HG03521 (cell line): ENCODE data around the gene DCAF7.

Source experiments
- ATAC-seq: cut with Tn5 transposase; IDR thresholded peaks from one replicate; pipeline ENCODE4 v1.9.1; 2021; ENCODE audit warnings: mild to moderate bottlenecking, moderate library complexity; ENCODE audit not compliant: unreplicated experiment

Gene DCAF7

DNA sequence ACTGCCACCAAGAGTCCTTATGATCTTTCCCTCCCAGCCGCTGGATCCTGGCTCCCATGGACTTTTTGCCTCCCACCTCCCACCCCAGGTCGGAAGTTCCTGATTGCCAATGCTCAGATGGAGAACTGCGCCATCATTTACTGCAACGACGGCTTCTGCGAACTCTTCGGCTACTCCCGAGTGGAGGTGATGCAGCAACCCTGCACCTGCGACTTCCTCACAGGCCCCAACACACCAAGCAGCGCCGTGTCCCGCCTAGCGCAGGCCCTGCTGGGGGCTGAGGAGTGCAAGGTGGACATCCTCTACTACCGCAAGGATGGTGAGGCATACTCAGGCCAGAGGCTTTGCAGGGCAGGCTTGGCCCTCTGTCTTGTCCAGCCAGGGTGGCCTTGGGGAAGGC, 26.2 kb upstream of the DCAF7 start:
- no peak for ATAC-seq

DNA sequence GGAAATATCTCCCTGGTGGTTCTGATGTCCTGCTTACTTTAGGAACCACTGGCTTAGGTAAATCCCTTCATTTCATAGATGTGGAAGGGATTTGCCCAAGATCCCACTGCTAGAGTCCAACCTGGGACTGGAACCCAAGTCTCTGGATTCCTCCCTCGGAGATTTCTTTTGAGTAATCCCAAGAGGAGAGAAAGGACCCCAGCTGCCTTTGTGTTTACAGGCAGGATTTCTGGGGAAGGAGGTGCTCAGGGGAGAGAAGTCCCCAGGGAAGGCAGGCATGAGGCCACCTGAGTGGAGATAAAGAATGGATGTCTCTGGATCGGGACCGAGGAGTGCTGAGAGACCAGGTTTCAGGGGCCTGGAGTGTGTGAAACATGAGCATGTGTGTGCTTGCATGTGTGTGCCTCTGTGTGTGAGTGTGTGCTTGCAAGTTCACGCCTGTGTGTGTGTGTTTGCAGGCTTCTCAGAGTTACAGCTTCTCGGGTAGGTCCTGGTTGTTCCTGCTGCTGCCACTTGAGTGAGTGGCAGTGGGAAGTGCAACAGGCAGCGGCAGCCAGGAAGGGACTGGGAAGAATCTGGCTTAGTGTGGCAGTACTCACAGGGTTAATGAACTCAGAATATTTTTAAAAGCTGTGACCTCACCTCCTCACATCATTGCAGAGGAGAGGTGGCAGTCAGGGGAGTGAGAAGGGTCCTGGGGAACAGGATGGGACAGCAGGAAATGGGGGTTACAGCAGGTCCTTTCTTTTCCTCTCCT, 24.9 kb upstream of the DCAF7 start:
- no peak for ATAC-seq

DNA sequence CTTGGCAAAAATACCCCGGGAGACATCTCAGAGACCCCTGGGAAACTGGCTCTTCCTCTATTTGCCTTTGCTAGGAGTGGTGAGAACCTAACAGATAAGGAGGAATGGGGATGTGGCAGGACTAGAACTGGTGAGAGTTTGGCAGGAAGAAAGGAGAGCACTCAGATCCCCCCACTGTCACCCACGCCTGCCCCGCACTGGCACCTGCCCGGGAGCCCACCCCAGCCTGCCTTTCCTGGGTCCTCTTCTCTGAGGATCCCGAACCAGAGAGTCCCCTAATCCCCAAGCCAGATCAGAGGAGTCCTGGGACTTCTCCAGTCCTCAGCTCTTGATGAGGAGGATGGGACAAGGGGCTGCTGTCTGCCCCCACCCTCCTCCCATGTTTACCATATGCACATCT, 23.4 kb upstream of the DCAF7 start:
- no peak for ATAC-seq

DNA sequence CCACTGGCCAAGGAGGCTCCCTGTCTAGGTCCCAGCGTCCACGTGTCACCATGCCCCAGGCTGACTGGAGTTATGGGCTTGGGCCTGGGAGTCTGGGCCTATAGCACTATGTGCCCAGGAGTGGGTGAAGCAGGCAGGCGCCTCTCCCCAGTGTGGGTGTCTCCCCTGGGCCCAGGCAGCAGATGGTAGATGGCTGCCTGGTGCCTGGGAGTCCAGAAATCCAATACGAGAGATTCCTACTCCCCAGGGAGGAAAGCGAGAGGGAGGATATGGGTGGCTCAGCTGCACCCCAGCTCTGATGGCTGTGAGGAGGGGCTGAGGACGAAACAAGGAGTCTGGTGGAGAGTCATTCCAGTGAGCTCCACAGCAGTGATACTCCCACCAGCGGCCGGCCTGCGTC, 22.1 kb upstream of the DCAF7 start:
- no peak for ATAC-seq

DNA sequence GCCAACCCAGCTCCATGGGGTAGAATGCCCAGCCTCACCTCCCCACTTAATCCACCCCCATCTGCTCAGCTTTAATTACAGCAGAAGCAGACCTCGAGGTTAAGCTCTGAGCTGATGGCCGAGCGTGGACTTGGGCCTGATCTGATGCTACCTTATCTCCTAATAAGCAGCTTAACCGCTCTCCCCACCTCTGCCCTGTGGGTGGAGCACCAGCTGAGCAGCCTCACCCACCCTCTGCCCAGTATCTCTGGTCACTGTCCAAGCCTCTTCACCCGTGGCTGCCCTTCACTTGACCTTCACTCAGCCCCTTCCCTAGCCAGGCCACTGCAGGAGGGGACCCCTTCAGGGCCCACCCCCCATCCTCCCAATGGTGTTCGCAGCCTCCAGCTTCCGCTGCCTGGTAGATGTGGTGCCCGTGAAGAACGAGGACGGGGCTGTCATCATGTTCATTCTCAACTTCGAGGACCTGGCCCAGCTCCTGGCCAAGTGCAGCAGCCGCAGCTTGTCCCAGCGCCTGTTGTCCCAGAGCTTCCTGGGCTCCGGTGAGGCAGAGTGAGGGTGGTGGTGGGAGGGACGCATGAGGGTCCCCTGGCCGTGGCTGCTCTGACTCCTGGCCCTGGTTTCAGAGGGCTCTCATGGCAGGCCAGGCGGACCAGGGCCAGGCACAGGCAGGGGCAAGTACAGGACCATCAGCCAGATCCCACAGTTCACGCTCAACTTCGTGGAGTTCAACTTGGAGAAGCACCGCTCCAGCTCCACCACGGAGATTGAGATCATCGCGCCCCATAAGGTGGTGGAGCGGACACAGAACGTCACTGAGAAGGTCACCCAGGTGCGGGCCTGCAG, 20.3 kb upstream of the DCAF7 start:
- ATAC-seq, result no peak

DNA sequence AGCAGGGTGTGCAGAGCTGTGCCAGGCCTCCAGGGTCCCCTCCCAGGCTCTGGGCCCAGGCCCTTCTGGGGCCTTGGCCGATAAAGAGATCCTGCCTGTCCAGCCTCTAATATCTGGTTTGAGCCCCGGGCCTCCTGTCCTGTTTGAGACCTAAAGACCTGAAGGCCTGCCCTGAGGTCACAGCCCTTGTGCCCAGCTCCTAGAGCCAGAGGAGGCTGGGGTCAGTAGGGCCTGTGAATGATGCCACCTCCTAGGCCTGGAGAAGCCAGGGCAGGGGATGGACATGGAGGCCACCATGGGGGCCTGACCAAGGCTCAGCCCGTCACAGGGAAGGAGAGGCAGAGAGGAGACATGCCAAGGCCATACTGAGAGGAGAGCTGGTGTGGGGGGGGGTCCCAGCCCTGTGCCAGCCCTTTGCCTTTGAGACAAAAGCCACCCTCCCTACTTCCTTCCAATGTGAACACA, 19.7 kb upstream of the DCAF7 start:
- no peak for ATAC-seq

DNA sequence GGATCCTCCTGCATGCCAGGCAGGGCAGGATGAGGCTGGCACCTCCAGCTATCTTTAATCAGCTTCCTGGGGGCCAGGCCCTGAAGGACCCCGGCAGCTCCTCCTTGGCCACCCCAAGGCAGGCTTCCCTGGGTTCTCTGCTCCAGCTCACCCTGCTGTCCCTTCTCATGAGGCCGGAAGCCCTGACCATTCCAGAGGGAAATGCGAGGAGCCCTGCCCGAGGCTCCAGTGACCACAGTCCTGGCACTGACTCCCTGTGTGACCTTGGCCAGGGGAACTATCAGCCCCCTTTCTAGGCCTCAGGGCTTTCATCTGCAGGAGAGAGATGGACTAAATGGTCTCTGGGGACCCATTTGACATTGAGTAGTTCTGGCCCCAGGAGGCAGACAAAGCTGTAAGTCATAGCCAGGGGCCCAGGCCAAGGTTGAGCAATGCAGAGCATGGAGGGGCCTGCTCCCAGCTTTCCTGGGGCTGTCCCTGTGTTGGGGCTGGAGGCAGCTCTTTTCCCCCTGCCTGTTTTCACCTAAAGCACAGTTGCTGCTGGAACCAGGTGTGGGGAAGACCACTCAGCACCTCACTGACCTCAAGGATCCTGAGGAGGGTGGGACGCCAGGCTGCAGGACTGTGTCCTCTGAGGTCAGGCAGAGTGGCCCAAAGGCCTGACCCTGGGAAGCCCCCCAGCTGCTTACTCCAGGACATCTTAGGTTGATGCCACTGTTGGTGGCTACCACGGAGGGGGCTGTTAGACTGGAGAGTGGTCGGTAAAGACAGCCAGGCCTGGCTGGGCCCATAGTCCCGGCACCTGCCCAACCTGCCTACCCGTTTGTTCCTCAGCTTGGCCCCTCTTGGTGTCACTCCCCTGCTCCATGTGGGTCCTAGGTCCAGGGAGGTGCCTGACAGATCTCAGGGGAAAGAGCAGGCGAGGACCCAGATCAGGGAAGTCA, 19.0 kb upstream of the DCAF7 start:
- ATAC-seq, result no peak

DNA sequence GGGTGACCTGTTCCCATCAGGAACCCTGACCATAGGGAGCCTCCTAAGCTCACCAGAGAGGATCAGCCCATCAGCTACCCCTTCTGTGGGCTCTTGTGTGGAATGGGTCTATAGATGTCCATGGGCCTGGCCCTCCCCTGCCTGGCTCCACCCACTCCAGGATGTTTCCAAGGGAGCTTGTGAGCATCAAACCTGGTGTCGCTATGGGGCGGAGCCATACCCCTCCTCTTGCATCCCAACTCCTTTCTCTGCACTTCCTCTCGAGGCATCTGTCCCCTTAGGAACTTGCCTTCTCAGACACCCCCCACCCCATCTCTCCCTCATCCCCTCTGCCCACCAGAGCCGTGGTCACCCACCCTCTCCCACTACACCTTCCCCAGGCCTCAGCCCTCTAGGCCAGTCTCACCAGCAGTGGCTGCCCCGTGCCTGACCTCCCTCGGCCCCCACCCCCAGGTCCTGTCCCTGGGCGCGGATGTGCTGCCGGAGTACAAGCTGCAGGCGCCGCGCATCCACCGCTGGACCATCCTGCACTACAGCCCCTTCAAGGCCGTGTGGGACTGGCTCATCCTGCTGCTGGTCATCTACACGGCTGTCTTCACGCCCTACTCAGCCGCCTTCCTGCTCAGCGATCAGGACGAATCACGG, 16.7 kb upstream of the DCAF7 start:
- no peak for ATAC-seq

DNA sequence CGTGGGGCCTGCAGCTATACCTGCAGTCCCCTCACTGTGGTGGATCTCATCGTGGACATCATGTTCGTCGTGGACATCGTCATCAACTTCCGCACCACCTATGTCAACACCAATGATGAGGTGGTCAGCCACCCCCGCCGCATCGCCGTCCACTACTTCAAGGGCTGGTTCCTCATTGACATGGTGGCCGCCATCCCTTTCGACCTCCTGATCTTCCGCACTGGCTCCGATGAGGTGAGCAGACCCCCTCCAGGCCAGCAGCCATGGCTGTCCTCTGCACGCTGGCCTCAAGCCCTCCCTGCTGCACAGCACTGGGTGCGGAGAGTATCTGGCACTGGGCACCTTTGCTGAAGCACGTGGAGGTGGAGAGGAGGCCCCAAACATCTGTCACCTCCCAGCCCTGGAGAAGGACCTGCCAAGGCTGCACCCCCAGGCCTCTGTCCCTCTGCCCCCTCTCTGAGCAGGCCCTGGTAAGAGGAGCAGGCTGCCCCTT, 16.2 kb upstream of the DCAF7 start:
- no peak for ATAC-seq

DNA sequence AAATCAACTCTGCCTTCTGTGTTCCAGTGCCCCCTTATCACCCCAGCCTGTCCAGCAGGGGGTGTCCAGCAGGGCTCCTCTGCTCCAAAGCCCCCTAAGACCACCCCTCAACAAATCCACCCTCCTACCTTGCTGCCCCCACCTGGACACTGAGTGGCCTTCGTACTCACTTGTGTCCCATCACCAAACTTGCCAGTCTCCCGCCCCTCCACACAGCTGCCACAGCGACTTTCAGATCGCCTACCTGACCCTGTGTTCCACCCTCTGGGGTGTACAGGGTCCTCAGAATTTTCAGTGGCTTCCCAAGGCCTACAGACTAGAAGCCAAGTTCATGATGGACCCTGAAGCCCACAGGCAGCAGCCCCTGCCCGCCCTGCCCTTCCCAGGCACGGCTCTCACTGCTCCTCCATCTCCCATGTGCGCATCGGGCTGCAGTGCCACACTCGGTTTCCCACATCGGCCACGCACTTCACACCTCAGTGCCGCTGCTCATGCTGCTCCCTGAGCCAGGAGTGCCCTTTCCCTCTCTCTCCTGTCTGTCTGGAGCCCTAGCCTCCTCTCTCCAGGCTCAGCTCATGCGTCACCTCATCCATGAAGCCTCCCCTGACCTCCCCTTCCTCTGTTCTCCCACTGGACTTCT, 15.3 kb upstream of the DCAF7 start:
- no peak for ATAC-seq

DNA sequence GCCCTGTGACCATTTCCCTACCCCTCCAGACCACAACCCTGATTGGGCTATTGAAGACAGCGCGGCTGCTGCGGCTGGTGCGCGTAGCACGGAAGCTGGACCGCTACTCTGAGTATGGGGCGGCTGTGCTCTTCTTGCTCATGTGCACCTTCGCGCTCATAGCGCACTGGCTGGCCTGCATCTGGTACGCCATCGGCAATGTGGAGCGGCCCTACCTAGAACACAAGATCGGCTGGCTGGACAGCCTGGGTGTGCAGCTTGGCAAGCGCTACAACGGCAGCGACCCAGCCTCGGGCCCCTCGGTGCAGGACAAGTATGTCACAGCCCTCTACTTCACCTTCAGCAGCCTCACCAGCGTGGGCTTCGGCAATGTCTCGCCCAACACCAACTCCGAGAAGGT, 14.6 kb upstream of the DCAF7 start:
- ATAC-seq, result no peak

DNA sequence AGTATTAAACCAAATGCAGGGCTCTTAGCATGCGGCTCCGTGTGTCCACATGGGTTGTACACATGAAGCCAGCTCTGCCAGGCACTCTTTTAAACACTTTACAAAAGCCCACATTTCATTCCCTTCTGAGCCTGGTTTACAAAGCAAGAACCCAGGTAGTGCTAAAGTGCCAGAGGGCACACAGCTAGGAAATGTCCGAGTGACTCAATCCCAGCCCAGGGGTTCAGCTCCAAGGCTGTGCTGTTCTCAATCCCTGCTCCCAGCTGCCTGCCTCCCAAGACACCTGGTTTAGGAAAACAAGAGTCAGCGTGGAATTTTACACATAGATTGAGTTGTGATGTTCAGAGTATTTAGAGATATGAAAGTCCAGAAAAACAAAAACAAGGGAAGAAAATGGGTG, 13.3 kb upstream of the DCAF7 start:
- no peak for ATAC-seq

DNA sequence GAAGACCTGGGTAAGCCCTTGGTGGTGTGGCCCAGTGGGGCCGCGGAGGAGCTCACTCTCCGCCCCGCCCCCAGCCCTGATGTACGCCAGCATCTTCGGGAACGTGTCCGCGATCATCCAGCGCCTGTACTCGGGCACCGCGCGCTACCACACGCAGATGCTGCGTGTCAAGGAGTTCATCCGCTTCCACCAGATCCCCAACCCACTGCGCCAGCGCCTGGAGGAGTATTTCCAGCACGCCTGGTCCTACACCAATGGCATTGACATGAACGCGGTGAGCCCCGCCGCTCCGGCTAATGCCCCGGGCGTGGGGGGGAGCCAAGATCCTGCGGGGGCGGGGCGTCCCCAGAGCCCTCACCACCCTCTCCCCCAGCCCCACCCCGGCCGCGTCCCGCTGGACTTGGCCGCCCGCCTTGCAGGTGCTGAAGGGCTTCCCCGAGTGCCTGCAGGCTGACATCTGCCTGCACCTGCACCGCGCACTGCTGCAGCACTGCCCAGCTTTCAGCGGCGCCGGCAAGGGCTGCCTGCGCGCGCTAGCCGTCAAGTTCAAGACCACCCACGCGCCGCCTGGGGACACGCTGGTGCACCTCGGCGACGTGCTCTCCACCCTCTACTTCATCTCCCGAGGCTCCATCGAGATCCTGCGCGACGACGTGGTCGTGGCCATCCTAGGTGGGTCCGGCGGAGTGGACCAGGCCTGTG, 12.1 kb upstream of the DCAF7 start:
- no peak for ATAC-seq

DNA sequence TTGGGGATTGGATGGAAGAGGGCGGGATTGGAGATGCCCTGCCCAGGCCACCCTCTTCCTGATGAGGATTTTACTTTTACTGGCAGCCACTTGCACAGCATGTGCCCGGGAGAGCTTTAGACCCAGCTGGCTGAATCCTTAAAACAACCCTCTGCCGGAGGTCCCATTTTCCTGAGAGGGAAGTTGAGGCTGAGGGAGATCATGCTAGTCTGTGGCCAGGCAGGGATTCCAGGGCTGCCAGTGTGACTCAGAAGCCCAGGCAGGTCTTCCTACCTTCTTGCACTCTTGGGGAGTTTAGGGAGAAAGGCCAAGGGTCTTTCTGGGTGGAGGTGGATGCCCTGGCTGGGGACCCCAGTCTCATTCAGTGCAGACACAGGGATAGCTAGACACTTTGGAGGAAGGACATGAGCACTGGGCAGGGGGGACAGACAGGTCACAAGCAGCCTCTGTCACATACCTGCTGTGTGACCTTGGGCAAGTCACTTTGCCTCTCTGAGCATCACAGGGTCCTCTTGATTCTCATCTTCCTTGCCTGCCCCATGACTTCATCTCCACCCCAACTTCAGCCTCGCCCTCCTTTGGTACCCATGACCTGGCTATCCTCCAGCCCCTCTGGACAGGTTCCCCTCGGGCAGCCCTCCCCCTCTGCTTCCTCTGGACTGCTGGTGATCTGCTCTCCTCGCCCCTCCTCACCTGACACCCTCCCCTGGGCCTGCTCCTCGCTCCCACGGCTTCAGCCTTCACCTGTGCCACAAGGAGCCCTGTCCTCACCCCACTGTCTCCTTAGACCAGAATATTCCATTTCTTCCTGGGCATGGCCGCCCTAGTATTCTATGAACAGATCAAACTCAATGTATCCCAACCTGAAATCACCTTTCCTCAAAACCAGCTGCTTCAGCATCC, 11.3 kb upstream of the DCAF7 start:
- ATAC-seq, result no peak

DNA sequence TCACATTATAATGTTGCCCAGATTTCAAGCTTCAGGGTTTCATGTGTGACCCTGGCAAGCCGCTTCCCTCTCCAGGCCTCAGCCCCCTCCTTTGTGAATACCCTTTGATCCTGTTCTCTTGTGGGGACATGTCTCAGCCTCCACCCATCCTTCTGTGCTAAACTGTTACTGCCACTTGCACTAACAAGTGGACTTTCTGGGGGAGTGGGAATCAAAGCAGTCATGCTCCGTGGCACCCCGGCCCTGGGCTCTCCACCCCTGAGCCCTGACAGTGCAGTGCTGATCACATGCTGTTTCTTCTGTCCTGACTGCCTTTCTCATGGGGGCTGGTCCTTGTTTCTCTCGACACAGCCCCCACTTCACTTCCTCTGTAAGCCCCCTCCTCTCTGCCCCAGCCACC, 9.7 kb upstream of the DCAF7 start:
- no peak for ATAC-seq

DNA sequence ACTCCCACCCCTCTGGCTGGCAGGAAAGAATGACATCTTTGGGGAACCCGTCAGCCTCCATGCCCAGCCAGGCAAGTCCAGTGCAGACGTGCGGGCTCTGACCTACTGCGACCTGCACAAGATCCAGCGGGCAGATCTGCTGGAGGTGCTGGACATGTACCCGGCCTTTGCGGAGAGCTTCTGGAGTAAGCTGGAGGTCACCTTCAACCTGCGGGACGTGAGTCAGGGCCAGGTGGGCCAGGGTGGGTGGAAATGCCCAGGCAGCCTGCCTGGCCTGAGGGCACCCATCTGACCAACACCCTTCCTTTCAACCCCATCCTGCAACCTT, 8.1 kb upstream of the DCAF7 start:
- ATAC-seq, result no peak

DNA sequence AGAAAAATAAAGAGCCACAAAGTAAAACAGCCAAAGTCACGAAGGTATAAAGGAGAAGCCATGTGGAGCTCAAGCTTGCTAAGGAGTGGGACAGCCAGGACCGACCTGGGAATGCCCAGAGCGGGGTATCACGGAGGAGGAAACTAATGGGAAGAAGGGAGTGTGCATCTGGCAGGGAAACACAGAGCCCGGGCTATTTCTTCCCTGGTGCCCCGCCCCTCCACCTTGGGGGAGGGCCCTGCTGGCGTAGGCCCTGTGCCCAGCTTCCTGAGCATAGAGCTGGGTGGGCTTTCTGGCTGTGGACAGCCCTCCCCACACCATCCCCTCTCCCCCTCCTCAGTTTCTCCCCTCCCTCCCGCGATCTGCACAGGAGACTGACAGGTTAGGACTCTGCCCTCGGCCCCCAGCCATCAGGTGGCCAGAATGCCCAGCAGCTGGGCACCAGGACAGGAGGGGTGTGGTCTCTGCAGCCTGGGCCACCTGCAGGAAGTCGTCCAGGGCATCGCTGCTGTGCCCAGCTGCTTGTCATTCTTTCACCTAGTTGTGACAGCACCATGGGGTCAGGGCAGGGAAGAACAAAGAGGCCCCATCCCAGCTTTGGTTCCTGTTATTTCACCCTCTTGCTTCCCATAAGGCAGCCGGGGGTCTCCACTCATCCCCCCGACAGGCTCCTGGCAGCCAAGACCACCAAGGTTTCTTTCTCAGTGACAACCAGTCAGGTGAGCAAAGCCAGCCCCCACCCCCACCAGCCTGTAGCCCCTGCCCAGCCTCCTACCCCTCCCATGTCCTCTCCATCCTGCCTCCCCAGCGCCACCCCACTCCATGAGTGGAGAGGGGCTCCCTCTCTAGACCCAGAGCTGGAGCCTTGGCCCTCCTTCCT, 7.1 kb upstream of the DCAF7 start:
- no peak for ATAC-seq
